ENCODE measurements around the gene SLC38A9. TPM values are rescaled to one million over a fixed set of nuclear protein-coding genes. Genes with fewer than 3 reads are reported as not detected.
A peak's percentile ranks its signal among the peaks of the same experiment; 100 is the strongest.

Gene SLC38A9
- total and polyA plus RNA-seq, 2 donors (not counting 1 experiment from before 2014, with no cell fraction given): 23.4 to 36.3 TPM

- H3K9ac ChIP-seq (ENCODE audit: low read length): no peak overlapping the region
- CTCF ChIA-PET: interaction anchor here (0.7 to 2.2 kb wide), 23 partner anchors 8 to 522 kb away, joined by 3 to 21 read pairs (median 4); partner anchors contain the start of gene DHX29
- no peak overlapping the region for H3K4me3 Mint-ChIP-seq
- no peak overlapping the region for H3K4me3 ChIP-seq (ENCODE audit: control extremely low read depth in 1 of 5, extremely low read depth in 1 of 5, insufficient read depth in 1 of 5, low read depth in 2 of 5, low read length in 4 of 5)
- no peak overlapping the region for H2AFZ ChIP-seq (ENCODE audit: insufficient read depth, low read depth, low read length, poor library complexity, severe bottlenecking)
- peaks cover 0 to 5% of the 10 kb centered on the region in 2 experiments for H3K36me3 ChIP-seq (replicated peaks in 1 of 2; ENCODE audit: control extremely low read depth in 1 of 2, control insufficient read depth in 1 of 2, extremely low read depth in 1 of 2, insufficient read depth in 2 of 2, low read length in 1 of 2)
- no peaks in the 10 kb centered on the region for H3K9me3 Mint-ChIP-seq (ENCODE audit: insufficient read depth)
- no peak overlapping the region for H3K4me2 ChIP-seq (replicated peaks; ENCODE audit: low read depth, low read length, poor library complexity, severe bottlenecking)
- H3K27ac Mint-ChIP-seq: no peak overlapping the region
- H4K20me1 ChIP-seq (ENCODE audit: control insufficient read depth, insufficient read depth, low read length, poor library complexity, severe bottlenecking): no peaks in the 10 kb centered on the region
- H3K27ac ChIP-seq (ENCODE audit: low read length in 2 of 2): no peak overlapping the region
- no peaks in the 10 kb centered on the region for H3K4me1 ChIP-seq (ENCODE audit: control insufficient read depth in 2 of 2, insufficient read depth in 2 of 2, low read length in 2 of 2)
- no peaks in the 10 kb centered on the region for H3K27me3 Mint-ChIP-seq
- H3K9me3 ChIP-seq (ENCODE audit: control extremely low read depth in 1 of 3, control insufficient read depth in 2 of 3, insufficient read depth in 1 of 3, low read length in 2 of 3): no peaks in the 10 kb centered on the region
- POLR2A ChIA-PET: no interaction called here
- TF ChIP-seq EZH2 (IDR thresholded peaks at IDR 0.05; ENCODE audit: borderline replicate concordance, insufficient read depth, low read depth, low read length, poor library complexity, severe bottlenecking) (no peak), CTCF (IDR thresholded peaks at IDR 0.05) (peak; percentile 66)
- no peak for ATAC-seq (ENCODE audit: low read depth)
- intact Hi-C loops (cut with micrococcal nuclease): loop anchor here (1.0 kb wide), 2 partner anchors 348 to 520 kb away; no protein-coding TSS in a partner anchor
- no peaks in the 10 kb centered on the region for H3K27me3 ChIP-seq (replicated peaks in 1 of 4; ENCODE audit: control extremely low read depth in 1 of 4, control insufficient read depth in 3 of 4, insufficient read depth in 4 of 4, low read length in 3 of 4)
- no CpG with 5 or more reads among the region's 2 CpGs for WGBS (ENCODE audit: insufficient coverage)
- no peak for DNase-seq
- no peaks in the 10 kb centered on the region for H3K79me2 ChIP-seq (ENCODE audit: control insufficient read depth, insufficient read depth, low read length)
- H3K4me1 Mint-ChIP-seq: peaks cover 5% of the 10 kb centered on the region
Observed at GRCh38 chr5:55692106-55692417, 20.1 kb downstream of the SLC38A9 start.

- ATAC-seq (ENCODE audit: low read depth) (peak; percentile 49), DNase-seq (peak; percentile 41)
- Histone ChIP-seq H3K9me3 (ENCODE audit: control extremely low read depth in 1 of 3, control insufficient read depth in 2 of 3, insufficient read depth in 1 of 3, low read length in 2 of 3) (no peaks in the 10 kb centered on the region), H3K27me3 (replicated peaks in 1 of 4; ENCODE audit: control extremely low read depth in 1 of 4, control insufficient read depth in 3 of 4, insufficient read depth in 4 of 4, low read length in 3 of 4) (no peaks in the 10 kb centered on the region), H3K4me1 (ENCODE audit: control insufficient read depth in 2 of 2, insufficient read depth in 2 of 2, low read length in 2 of 2) (no peaks in the 10 kb centered on the region), H3K36me3 (replicated peaks in 1 of 2; ENCODE audit: control extremely low read depth in 1 of 2, control insufficient read depth in 1 of 2, extremely low read depth in 1 of 2, insufficient read depth in 2 of 2, low read length in 1 of 2) (peaks cover 0 to 5% of the 10 kb centered on the region in 2 experiments), H2AFZ (ENCODE audit: insufficient read depth, low read depth, low read length, poor library complexity, severe bottlenecking) (no peak overlapping the region), H3K79me2 (ENCODE audit: control insufficient read depth, insufficient read depth, low read length) (no peaks in the 10 kb centered on the region), H3K4me2 (replicated peaks; ENCODE audit: low read depth, low read length, poor library complexity, severe bottlenecking) (no peak overlapping the region), H3K4me3 (ENCODE audit: control extremely low read depth in 1 of 5, extremely low read depth in 1 of 5, insufficient read depth in 1 of 5, low read depth in 2 of 5, low read length in 4 of 5) (no peak overlapping the region), H4K20me1 (ENCODE audit: control insufficient read depth, insufficient read depth, low read length, poor library complexity, severe bottlenecking) (no peaks in the 10 kb centered on the region), H3K27ac (ENCODE audit: low read length in 2 of 2) (no peak overlapping the region), H3K9ac (ENCODE audit: low read length) (no peak overlapping the region)
- POLR2A ChIA-PET: no interaction called here
- intact Hi-C loops (cut with micrococcal nuclease): loop anchor here (1.0 to 2.0 kb wide), 4 partner anchors 284 to 519 kb away; no protein-coding TSS in a partner anchor
- Mint-ChIP-seq H3K27me3 (no peaks in the 10 kb centered on the region), H3K4me1 (peaks cover 5% of the 10 kb centered on the region), H3K27ac (no peak overlapping the region), H3K9me3 (ENCODE audit: insufficient read depth) (no peaks in the 10 kb centered on the region), H3K4me3 (no peak overlapping the region)
- TF ChIP-seq EZH2 (IDR thresholded peaks at IDR 0.05; ENCODE audit: borderline replicate concordance, insufficient read depth, low read depth, low read length, poor library complexity, severe bottlenecking) (no peak), CTCF (IDR thresholded peaks at IDR 0.05) (peak; percentile 85)
- CTCF ChIA-PET: interaction anchor here (0.7 to 2.2 kb wide), 23 partner anchors 9 to 522 kb away, joined by 3 to 21 read pairs (median 4); partner anchors contain the start of gene DHX29
- 100% methylated on average over 1 of the region's 2 CpGs for WGBS (ENCODE audit: insufficient coverage)
Observed at GRCh38 chr5:55691265-55692105, 20.6 kb downstream of the SLC38A9 start.

All from B cell (primary cell).